ENCODE measurements around the gene SSBP4.

DNA sequence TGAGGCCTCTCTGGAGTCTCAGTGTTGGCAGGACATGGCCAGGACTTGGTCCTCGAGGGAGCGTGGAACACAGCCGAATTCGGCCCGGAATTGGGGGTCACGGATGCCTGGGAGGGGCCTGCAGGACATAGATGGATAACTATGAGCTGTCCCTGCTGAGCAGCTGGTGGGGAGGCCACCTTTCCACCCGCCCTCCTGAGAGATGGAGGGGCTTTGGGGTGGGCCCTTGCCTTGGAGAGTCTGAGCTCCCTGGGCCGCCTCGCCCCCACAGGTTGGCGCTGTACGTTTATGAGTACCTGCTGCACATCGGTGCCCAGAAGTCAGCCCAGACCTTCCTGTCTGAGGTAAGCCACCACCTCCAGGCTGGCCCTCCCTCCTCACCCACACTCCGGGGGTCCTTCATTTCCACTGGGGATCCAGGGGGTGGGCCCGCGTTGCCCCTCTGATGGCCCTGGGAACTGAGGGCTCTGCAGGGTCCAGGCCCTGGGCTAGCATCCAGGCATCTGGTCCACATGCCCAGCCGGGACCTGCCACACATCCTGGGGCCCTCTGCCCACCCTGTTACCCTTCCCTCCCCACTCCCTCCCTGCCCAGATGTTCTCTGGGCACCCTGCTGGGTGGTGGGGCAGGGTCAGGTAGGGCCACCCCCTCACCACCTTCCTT is 8.0 kb downstream of the SSBP4 start:
- TF ChIP-seq YY1 (IDR thresholded peaks at IDR 0.05; ENCODE audit: insufficient read depth, insufficient read length) = no peak
- TF ChIP-seq ZNF274 (IDR thresholded peaks at IDR 0.05; ENCODE audit: low read depth, low read length) = no peak
- TF ChIP-seq SUZ12 (IDR thresholded peaks at IDR 0.05; ENCODE audit: extremely low read depth, insufficient read depth, insufficient read length) = no peak
